BJ (cell line): ENCODE data around the gene DGKZ. TPM values are rescaled to one million over a fixed set of nuclear protein-coding genes. Genes with fewer than 3 reads are reported as not detected.

Source experiments
- CTCF ChIA-PET: fragments of 350-600 bp; formaldehyde crosslinking; extraction: SDS; loops from one replicate; lab custom pipeline; 2021; ENCODE audit warnings: antibody characterized with exemption, inconsistent platforms; lab: Yijun Ruan, JAX
- POLR2A ChIA-PET: fragments of 300-600 bp; sonication (Branson Sonifier 250); formaldehyde crosslinking; extraction: SDS; loops from one replicate; lab custom pipeline; 2021; ENCODE audit warnings: antibody characterized with exemption; lab: Charles Lee
- DNase-seq: peaks from one replicate; pipeline ENCODE4 v3.0.0-alpha.2; 2011; ENCODE audit warnings: low read depth
- H3K27me3 ChIP-seq: 2 replicates; pipeline ENCODE4 v1.6.0; 2011; ENCODE audit warnings: low read length; ENCODE audit not compliant: control insufficient read depth, insufficient read depth
- H3K36me3 ChIP-seq: 2 replicates; pipeline ENCODE4 v1.5.1; 2011; ENCODE audit warnings: low read length; ENCODE audit not compliant: control insufficient read depth, insufficient read depth
- H3K4me3 ChIP-seq: 2 replicates; pipeline ENCODE4 v1.5.1; 2011; ENCODE audit warnings: low read depth, mild to moderate bottlenecking, control low read depth, low read length
- CTCF ChIP-seq: IDR thresholded peaks from 2 replicates; pipeline ENCODE4 v1.5.1; 2011; ENCODE audit warnings: low read depth, mild to moderate bottlenecking, control low read depth, inconsistent platforms, low read length, moderate library complexity; ENCODE audit not compliant: insufficient read depth
- polyA plus RNA-seq: library from polyadenylated mRNA; depleted of rRNA; stranded (reverse); fragments of >200 nt; gene quantifications from 2 replicates; pipeline ENCODE4 v1.2.3, GENCODE V29; 2011

The DGKZ gene
- polyA plus RNA-seq, 1 experiment = 31.7 TPM

DNA sequence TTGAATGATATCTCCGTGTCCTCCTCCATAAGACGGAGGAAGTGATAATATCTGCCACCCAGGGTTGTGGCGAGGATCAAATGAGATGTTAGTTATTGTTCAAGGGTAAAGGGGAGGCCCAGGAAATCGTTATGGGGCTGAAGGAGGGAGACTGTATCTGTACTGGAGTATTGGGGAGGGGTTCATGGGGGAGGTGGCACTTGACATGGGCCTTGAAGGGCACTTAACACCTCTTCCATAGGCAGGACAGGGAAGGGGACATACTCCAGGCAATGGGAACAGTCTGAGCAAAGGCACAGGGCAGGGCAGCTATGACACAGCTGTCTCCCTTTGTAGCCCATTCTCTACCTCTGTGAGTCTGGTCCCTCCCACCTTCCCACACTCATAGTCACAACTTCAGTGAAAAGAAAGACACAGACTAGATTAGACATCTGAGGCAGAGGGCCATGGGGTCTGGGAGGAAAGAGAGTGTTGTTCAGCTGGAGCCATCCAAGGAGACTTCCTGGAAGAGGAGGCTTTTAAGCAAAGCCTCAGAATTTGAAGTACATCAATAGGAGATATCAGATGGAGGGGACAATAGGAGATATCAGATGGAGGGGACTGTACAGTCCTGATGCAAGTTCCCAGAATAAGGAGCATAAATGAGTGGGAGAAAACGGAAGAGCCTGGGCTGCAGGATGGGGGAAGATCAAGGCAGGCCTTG is 15.8 kb upstream of the DGKZ start:
- ChIA-PET CTCF (interaction anchor here (0.7 to 3.2 kb wide), 4 partner anchors 12 to 93 kb away, joined by 3 to 15 read pairs (median 3); no protein-coding TSS in a partner anchor), POLR2A (no interaction called here)
- no peak for TF ChIP-seq CTCF
- no peak overlapping the region for H3K4me3 ChIP-seq
- DNase-seq = no peak
- no peaks in the 10 kb centered on the region for H3K36me3 ChIP-seq
- H3K27me3 ChIP-seq = peaks cover 22% of the 10 kb centered on the region

DNA sequence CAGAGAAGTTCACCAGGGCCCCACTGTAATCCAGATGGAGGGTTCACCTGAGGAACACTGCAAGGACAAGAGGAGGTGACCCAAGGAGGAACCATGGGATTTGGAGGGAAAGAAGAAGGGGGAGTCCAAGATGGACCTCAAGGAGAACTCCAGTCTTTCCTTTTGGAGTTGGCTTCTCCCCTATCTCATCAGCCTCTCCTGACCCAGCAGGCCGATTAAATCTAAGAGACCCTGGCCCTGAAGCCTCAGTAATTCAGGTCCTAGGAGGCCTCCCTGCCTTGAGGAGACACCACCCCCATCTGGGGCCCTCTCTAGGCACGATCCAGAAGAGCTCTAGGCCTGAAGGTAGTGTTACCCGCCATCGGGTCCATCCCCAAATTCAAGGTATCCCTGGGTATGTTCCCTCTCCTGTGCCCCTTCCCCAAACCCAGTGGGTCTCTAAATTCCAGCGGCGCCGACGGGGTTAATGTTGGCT is 15.1 kb upstream of the DGKZ start:
- Histone ChIP-seq H3K27me3 (peaks cover 22% of the 10 kb centered on the region), H3K4me3 (no peak overlapping the region), H3K36me3 (no peaks in the 10 kb centered on the region)
- POLR2A ChIA-PET = no interaction called here
- CTCF ChIA-PET = interaction anchor here (0.8 to 3.2 kb wide), 3 partner anchors 11 to 94 kb away, joined by 3 to 15 read pairs (median 3); no protein-coding TSS in a partner anchor
- no peak for DNase-seq
- TF ChIP-seq CTCF = no peak

DNA sequence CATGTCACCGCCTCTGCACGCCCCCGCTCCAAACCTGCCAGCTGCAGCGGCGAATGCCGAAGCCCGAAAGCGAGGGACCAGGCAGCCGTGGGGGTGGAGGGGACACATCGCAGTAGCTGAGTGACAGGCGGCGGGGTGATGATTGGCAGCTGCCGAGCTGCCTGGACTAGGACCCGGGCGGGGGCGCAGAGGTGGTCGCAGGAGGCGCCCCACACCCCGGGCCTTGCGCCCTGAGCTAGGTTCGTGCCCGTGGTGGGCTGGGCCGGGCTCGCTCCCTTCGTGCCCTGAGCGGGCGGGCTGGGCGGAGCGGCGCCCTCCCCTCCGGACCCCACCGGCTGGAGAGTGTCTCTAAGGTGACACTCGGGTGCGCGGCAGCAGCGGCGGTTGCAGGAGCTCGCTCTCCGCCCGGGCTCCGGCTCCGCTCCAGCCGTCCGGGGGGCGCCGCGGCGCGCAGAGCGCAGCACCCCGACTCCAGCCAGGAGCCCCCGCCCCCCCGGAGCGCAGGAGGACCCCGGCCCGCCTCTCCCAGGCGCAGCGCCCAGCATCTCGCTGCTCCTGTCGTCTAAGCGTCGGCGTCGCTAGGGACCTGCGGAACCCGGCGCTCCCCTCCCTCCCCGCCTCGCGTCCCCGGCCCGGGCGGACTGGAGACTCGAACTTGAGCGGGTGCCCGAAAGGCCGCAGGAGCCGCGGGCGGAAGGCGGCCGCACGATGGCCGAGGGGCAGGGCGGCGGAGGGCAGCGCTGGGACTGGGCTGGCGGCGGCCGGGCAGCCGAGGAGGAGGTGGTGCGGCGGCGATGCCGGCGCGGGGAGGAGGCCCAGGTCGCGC is 14.5 kb upstream of the DGKZ start:
- no peak for DNase-seq
- TF ChIP-seq CTCF = no peak
- H3K27me3 ChIP-seq = peaks cover 22% of the 10 kb centered on the region
- H3K36me3 ChIP-seq = no peaks in the 10 kb centered on the region
- POLR2A ChIA-PET = no interaction called here
- peak overlapping the region; percentile 27 for H3K4me3 ChIP-seq
- CTCF ChIA-PET = interaction anchor here (0.6 to 3.2 kb wide), 3 partner anchors 10 to 93 kb away, joined by 3 to 15 read pairs (median 3); no protein-coding TSS in a partner anchor

- TF ChIP-seq CTCF = no peak
- DNase-seq = no peak
- CTCF ChIA-PET = interaction anchor here (0.6 to 1.0 kb wide), 4 partner anchors 14 to 83 kb away, joined by 3 read pairs; partner anchors contain the start of gene DGKZ
- no peak overlapping the region for H3K4me3 ChIP-seq
- H3K36me3 ChIP-seq = no peaks in the 10 kb centered on the region
- H3K27me3 ChIP-seq = peaks cover 22% of the 10 kb centered on the region
- POLR2A ChIA-PET = no interaction called here
These were observed 13.8 kb upstream of the DGKZ start for GRCh38 chr11:46333394-46333947.
